ES-I3 (cell line): ENCODE measurements around the gene SIVA1.

Experiments
- H3K36me3 ChIP-seq: 2 replicates; pipeline ENCODE4 v1.6.1; 2013; ENCODE audit warnings: mild to moderate bottlenecking, low read length, control low read depth, moderate library complexity; ENCODE audit not compliant: insufficient read depth
- H3K4me1 ChIP-seq: 2 replicates; pipeline ENCODE4 v1.6.1; 2013; ENCODE audit warnings: mild to moderate bottlenecking, control low read depth, low read length; ENCODE audit not compliant: insufficient read depth
- H3K9ac ChIP-seq: 2 replicates; pipeline ENCODE4 v1.6.1; 2013; ENCODE audit warnings: low read depth, mild to moderate bottlenecking, low read length, moderate library complexity
- H3K9me3 ChIP-seq: 2 replicates; pipeline ENCODE4 v1.6.1; 2013; ENCODE audit warnings: mild to moderate bottlenecking, low read length, moderate library complexity; ENCODE audit not compliant: control insufficient read depth, insufficient read depth

The SIVA1 gene

DNA sequence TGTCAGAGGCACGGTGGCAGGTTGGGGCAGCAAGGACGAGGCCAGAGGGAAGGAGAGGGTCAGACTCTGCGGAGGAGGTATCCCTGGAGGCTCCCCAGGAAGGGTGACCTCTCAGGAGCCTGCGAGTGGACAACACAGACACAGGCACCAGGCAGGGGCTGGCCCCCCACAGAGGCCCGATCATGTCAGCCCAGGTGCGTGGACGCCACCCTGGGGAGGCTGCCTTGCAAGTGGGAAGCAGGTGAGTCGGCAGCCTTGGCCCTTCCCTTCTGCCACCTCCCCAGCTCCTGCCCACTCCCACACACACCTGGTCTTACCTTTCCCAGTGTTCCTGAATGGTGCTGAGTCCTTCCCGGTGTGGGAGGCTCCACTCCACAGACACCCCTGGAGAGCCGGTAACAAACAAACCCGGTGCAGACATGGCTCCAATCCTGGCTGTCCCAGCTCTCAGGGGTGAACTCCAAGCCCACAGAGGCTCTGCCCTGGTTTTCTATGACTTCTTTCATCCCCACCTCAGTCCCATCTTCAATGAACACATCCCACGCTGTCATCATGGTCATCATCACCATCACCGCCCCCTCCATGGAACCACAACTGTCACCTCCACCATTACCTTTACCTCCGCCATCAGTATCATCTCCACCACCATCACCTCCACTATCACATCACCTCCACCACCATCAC, 53.1 kb downstream of the SIVA1 start:
- H3K9ac ChIP-seq, result no peak overlapping the region
- H3K9me3 ChIP-seq, result no peaks in the 10 kb centered on the region
- H3K36me3 ChIP-seq, result no peaks in the 10 kb centered on the region
- H3K4me1 ChIP-seq, result peaks cover 10% of the 10 kb centered on the region; the same call in 1 of the 2 replicates

DNA sequence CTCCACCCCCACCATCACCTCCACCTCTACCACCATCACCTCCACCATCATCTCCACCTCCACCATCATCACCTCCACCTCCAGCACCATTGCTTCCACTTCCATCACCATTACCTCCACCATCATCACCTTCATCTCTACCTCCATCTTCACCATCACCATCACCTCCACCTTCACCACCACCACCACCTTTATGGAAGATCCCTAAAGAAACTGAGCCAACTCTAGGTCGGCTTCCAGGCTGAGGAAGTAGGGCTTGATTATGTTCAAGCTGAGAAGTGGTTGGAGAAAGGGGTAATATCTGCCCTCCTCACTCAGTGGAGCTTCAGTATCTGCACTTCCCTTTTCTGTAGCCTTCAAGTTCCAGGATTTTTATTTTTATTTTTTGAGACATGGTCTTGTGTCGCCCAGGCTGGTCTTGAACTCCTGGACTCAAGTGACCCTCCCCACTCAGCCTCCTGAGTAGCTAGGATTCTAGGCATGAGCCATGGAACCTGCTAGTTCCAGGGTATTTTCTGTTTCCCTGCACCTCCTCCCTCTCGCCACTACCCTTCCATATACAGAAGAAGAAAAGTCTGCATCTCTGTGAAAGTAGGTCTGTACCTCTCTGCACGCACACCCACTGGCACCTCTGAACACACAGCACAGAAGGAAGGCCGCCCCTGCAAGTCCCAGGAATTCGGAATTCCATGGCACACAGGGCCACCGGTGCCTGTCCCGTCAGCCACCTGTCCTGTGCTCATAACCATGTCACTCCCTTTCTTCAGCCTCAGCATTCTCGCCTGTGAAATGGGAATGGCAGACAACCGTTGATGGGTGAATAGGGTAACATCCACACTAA, 53.9 kb downstream of the SIVA1 start:
- no peak overlapping the region for H3K9ac ChIP-seq
- H3K4me1 ChIP-seq, result peaks cover 10% of the 10 kb centered on the region; the same call in 1 of the 2 replicates
- H3K36me3 ChIP-seq, result no peaks in the 10 kb centered on the region
- H3K9me3 ChIP-seq, result no peaks in the 10 kb centered on the region

DNA sequence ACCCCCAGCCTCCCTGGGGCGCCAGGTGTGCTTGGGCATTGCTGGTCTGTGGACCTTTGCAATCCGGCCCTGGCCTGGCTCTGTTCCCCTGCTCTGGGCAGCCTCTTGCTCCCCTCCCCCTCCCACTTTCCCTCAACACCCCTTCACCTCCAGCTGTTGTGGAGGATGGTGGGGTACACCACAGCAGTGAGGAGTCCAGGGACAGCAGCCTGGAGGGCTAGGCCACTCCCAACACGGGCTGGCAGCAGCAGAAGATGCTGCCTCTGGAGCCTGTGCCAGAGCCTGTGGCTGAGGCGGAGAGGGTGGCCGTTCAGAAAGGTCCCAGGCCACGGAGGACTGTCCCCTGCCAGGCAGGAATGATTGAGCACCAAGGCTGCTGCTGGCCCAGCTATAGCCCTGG, 55.5 kb downstream of the SIVA1 start:
- no peaks in the 10 kb centered on the region for H3K36me3 ChIP-seq
- no peak overlapping the region for H3K9ac ChIP-seq
- peaks cover 10% of the 10 kb centered on the region; the same call in 1 of the 2 replicates for H3K4me1 ChIP-seq
- H3K9me3 ChIP-seq, result no peaks in the 10 kb centered on the region
